Stimulated activated CD8-positive, alpha-beta memory T cell treated with anti-CD3 and anti-CD28 coated beads, Interleukin-2, amount 100 ng/mL, for 1 hour (primary cell): ENCODE data around the gene PIBF1.

ENCODE experiments used
- DNase-seq, 2 donors: peaks; one replicate each; pipeline ENCODE4 v3.0.0-alpha.2; 2020; ENCODE audit warnings: low read depth in 2 of 2

PIBF1 gene

GRCh38 chr13:73060251-73061160, 278.6 kb downstream of the PIBF1 start:
- no peak for DNase-seq

- no peak for DNase-seq
Observed at GRCh38 chr13:73061473-73061872, 279.5 kb downstream of the PIBF1 start.

- no peak for DNase-seq
Observed at GRCh38 chr13:73061876-73062275, 279.9 kb downstream of the PIBF1 start.

GRCh38 chr13:73062468-73062867, 280.5 kb downstream of the PIBF1 start:
- DNase-seq = no peak

- DNase-seq = no peak
Observed at GRCh38 chr13:73063166-73063565, 281.2 kb downstream of the PIBF1 start.

GRCh38 chr13:73065036-73065435, 283.1 kb downstream of the PIBF1 start:
- no peak for DNase-seq

GRCh38 chr13:73065665-73066340, 283.9 kb downstream of the PIBF1 start:
- no peak for DNase-seq
